ENCODE results near the gene TMEM176B. TPM values are rescaled to one million over a fixed set of nuclear protein-coding genes. Genes with fewer than 3 reads are reported as not detected.

Gene TMEM176B
- total RNA-seq (2013) = 66.6 TPM
- polyA plus RNA-seq (1,000 to 10,000 TPM in 1 of 3 donors, 100 to 1,000 TPM in 1, 10 to 100 TPM in 1; 30.6 to 1,279 (median 415) TPM), polyA minus RNA-seq (109 and 180 TPM in 2 replicates), total RNA-seq (2.5 to 33.0 (median 23.5) reads per million in 11 experiments)

DNA sequence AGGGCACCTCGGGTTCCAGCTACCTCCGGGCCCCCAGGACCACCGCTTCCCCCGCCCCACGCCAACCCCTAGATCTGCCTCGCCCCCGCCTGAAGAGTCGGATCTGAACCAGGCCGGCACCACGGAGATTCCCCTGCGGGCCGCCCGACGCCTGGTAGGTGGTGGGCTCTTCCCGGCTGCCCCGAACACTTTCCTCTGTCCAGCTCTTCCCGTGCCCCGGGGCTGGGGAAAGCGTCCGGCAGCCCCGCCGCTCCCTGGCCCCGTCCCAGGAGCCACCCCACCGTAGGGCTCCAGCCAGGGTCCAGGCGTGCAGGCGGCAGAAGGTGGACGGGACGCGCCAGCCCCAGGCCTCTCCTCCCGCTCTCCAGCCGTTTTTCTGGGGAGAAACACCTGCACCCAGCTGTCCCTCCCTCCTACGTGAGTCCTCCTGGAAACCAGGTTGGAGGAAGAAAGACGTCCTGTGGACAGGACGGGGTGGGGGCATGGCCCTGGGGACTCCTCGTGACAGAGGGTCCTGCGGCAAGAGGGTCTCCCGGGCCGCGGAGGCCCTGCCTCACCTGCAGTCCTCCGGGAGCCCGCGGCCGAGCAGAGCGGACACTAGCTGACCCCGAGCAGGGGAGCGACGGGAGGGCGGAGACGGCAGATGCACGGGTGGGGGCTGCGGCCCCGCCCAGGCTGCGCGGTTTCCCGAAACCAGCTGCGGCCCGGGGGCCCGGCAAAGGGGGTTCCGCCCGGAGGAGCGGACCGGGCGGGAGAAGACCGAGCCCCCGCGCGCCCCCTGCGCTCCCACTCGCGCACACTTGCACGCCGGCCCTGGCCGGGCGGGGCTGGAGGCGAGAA lies at the start of gene TMEM176B:
Gene TMEM176B (minus strand): TSS at position 624 of the 840 bp plus-strand sequence. CDS start 3,795 bp downstream, outside the sequence.
- Mint-ChIP-seq H3K4me1 (peaks cover 48% of the 10 kb centered on the region), H3K36me3 (peaks cover 47 to 54% of the 10 kb centered on the region in 2 donors), H3K27ac (peak within 1 kb of the TSS in 4 of 7 donors; percentile 66 to 84 (median 78)), H3K4me3 (peak within 1 kb of the TSS; percentile 83 to 94), H3K27me3 (ENCODE audit: low read depth in 3 of 3) (peaks cover 0 to 49% (median 34%) of the 10 kb centered on the region in 3 donors), H3K9me3 (peaks cover 3 to 15% (median 6%) of the 10 kb centered on the region in 7 donors)
- 16% methylated on average over 65 of the region's 75 CpGs for WGBS (ENCODE audit: insufficient coverage)
- Histone ChIP-seq H2AFZ (ENCODE audit: insufficient read depth, low read depth, low read length, poor library complexity, severe bottlenecking) (peak within 1 kb of the TSS; percentile 73), H3K79me2 (ENCODE audit: insufficient read depth, low read length) (peaks cover 38% of the 10 kb centered on the region), H3K9me3 (replicated peaks in 1 of 2; ENCODE audit: control insufficient read depth in 1 of 2, insufficient read depth in 1 of 2, low read length in 2 of 2) (no peaks in the 10 kb centered on the region), H3K27ac (ENCODE audit: low read depth in 1 of 2, low read length in 2 of 2) (peak within 1 kb of the TSS in 1 of 2 donors; percentile 73), H3K9ac (ENCODE audit: insufficient read depth, low read length, poor library complexity, severe bottlenecking) (peak within 1 kb of the TSS; percentile 71), H3K4me3 (replicated peaks in 1 of 3; ENCODE audit: low read depth in 2 of 3, low read length in 3 of 3) (peak within 1 kb of the TSS; percentile 50 to 91 (median 88)), H4K20me1 (ENCODE audit: insufficient read depth, low read length) (peaks cover 28% of the 10 kb centered on the region), H3K36me3 (replicated peaks in 1 of 2; ENCODE audit: control insufficient read depth in 1 of 2, insufficient read depth in 2 of 2, low read length in 2 of 2) (peaks cover 0 to 45% of the 10 kb centered on the region in 2 donors), H3K4me2 (replicated peaks; ENCODE audit: extremely low read depth, low read length, poor library complexity, severe bottlenecking) (peak within 1 kb of the TSS; percentile 84), H3K4me1 (ENCODE audit: control insufficient read depth in 1 of 2, insufficient read depth in 2 of 2, low read length in 2 of 2) (peaks cover 23 to 76% of the 10 kb centered on the region in 2 donors), H3K27me3 (ENCODE audit: control insufficient read depth in 2 of 2, insufficient read depth in 2 of 2, low read length in 2 of 2) (peaks cover 2 to 42% of the 10 kb centered on the region in 2 donors)
- intact Hi-C loops (cut with micrococcal nuclease) = no loop called here
- no peak for DNase-seq
- TF ChIP-seq, protein P1, sequence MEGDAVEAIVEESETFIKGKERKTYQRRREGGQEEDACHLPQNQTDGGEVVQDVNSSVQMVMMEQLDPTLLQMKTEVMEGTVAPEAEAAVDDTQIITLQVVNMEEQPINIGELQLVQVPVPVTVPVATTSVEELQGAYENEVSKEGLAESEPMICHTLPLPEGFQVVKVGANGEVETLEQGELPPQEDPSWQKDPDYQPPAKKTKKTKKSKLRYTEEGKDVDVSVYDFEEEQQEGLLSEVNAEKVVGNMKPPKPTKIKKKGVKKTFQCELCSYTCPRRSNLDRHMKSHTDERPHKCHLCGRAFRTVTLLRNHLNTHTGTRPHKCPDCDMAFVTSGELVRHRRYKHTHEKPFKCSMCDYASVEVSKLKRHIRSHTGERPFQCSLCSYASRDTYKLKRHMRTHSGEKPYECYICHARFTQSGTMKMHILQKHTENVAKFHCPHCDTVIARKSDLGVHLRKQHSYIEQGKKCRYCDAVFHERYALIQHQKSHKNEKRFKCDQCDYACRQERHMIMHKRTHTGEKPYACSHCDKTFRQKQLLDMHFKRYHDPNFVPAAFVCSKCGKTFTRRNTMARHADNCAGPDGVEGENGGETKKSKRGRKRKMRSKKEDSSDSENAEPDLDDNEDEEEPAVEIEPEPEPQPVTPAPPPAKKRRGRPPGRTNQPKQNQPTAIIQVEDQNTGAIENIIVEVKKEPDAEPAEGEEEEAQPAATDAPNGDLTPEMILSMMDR (IDR thresholded peaks at IDR 0.05) = no peak

- Histone ChIP-seq H3K4me2 (replicated peaks; ENCODE audit: extremely low read depth, low read length, poor library complexity, severe bottlenecking) (no peak overlapping the region), H2AFZ (ENCODE audit: insufficient read depth, low read depth, low read length, poor library complexity, severe bottlenecking) (no peak overlapping the region), H3K4me1 (ENCODE audit: control insufficient read depth in 1 of 2, insufficient read depth in 2 of 2, low read length in 2 of 2) (peaks cover 13 to 26% of the 10 kb centered on the region in 2 donors), H3K9me3 (replicated peaks in 1 of 2; ENCODE audit: control insufficient read depth in 1 of 2, insufficient read depth in 1 of 2, low read length in 2 of 2) (no peaks in the 10 kb centered on the region), H4K20me1 (ENCODE audit: insufficient read depth, low read length) (no peaks in the 10 kb centered on the region), H3K27me3 (ENCODE audit: control insufficient read depth in 2 of 2, insufficient read depth in 2 of 2, low read length in 2 of 2) (no peaks in the 10 kb centered on the region), H3K27ac (ENCODE audit: low read depth in 1 of 2, low read length in 2 of 2) (no peak overlapping the region), H3K36me3 (replicated peaks in 1 of 2; ENCODE audit: control insufficient read depth in 1 of 2, insufficient read depth in 2 of 2, low read length in 2 of 2) (no peaks in the 10 kb centered on the region), H3K4me3 (replicated peaks in 1 of 3; ENCODE audit: low read depth in 2 of 3, low read length in 3 of 3) (no peak overlapping the region), H3K9ac (ENCODE audit: insufficient read depth, low read length, poor library complexity, severe bottlenecking) (no peak overlapping the region), H3K79me2 (ENCODE audit: insufficient read depth, low read length) (no peaks in the 10 kb centered on the region)
- 72% methylated on average over 4 of the region's 10 CpGs for WGBS (ENCODE audit: insufficient coverage)
- H3K9me3 Mint-ChIP-seq = peaks cover 0 to 3% (median 0%) of the 10 kb centered on the region in 7 donors
- no peaks in the 10 kb centered on the region for H3K36me3 Mint-ChIP-seq
- peaks cover 31% of the 10 kb centered on the region for H3K4me1 Mint-ChIP-seq
- intact Hi-C loops (cut with micrococcal nuclease) = no loop called here
- H3K27me3 Mint-ChIP-seq (ENCODE audit: low read depth in 3 of 3) = peaks cover 3 to 12% (median 4%) of the 10 kb centered on the region in 3 donors
- no peak for DNase-seq
- H3K4me3 Mint-ChIP-seq = no peak overlapping the region
- TF ChIP-seq, protein P1 (IDR thresholded peaks at IDR 0.05) = no peak
- no peak overlapping the region for H3K27ac Mint-ChIP-seq
Observed at GRCh38 chr7:150849204-150849775, 49.1 kb upstream of the TMEM176B start.

Measured in CD14-positive monocyte (primary cell).